A673 (cell line): ENCODE data around the gene RAB3IL1.

Experiments
- CTCF ChIP-seq: fragments of 300-800, 200-600 bp; sonication (generic); conservative IDR thresholded peaks from 2 replicates; pipeline ENCODE4 v1.5.1; 2017; ENCODE audit warnings: low read depth, mild to moderate bottlenecking, antibody characterized with exemption, low read length, moderate library complexity, mixed read lengths
- EZH2 ChIP-seq: fragments of 200-600 bp; sonication (generic); IDR thresholded peaks from 2 replicates; pipeline ENCODE4 v1.6.1; 2017; ENCODE audit warnings: borderline replicate concordance, low read depth, mild to moderate bottlenecking, mixed read lengths, antibody characterized with exemption, low read length; ENCODE audit not compliant: poor library complexity, severe bottlenecking

DNA sequence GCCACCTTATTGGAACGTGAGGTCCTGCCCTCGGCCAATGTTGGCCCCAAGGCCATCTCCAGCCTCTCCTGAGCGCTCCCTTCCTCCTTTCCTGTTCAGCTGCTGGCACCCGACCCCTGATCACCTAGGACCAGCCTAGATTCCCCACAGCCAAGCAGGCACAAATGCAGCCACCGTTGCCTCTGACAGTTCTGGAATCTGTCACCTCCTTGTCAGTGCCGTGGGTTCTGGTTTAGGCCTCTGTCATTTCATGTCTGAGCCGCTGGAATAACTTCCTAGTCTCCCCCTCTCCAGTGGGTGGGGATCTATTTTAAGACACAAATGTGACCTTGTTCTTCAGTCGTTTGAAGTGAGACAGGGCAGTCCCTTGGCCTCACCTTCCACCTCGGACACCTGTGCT is 55.7 kb downstream of the RAB3IL1 start:
- no peak for TF ChIP-seq CTCF
- TF ChIP-seq EZH2: no peak
